Testis (tissue), 3 donors: ENCODE data around the gene TRIO. TPM values are rescaled to one million over a fixed set of nuclear protein-coding genes. Genes with fewer than 3 reads are reported as not detected.

Experiments used
- DNase-seq: peaks from one replicate; pipeline ENCODE4 v3.0.0-alpha.2; 2019
- H3K27ac ChIP-seq, 2 donors: fragments of 200-600 bp; sonication (generic); one replicate each; pipeline ENCODE4 v1.5.1; 2019
- H3K27me3 ChIP-seq: fragments of 200-600 bp; sonication (generic); one replicate; pipeline ENCODE4 v1.5.1; 2019
- H3K36me3 ChIP-seq: fragments of 200-600 bp; sonication (generic); one replicate; pipeline ENCODE4 v1.5.1; 2017; ENCODE audit warnings: low read depth; ENCODE audit errors: missing control alignments
- H3K4me1 ChIP-seq: fragments of 200-600 bp; sonication (generic); one replicate; pipeline ENCODE4 v1.5.1; 2019
- H3K4me3 ChIP-seq, 2 donors: fragments of 200-600 bp; sonication (generic); one replicate each; pipeline ENCODE4 v1.5.1; 2017 to 2019
- H3K9me3 ChIP-seq: fragments of 200-600 bp; sonication (generic); one replicate; pipeline ENCODE4 v1.5.1; 2017
- POLR2A ChIP-seq: fragments of 450-650 bp; IDR thresholded peaks from one replicate; pipeline ENCODE4 v1.6.1; 2017; ENCODE audit warnings: antibody characterized with exemption, mild to moderate bottlenecking, moderate library complexity
- WGBS, 2 donors: methylation state at CpG; one replicate each; pipeline ENCODE4 v1.1.5; 2018; 5-methylcytosine and 5-hydroxymethylcytosine counted together
- intact Hi-C: fragments of 100-400 bp; cut with DNase I; formaldehyde crosslinking; loops from one replicate; pipeline ENCODE4 v1.15.1; 2023; ENCODE audit warnings: low total_unique reads
- polyA plus RNA-seq: library from polyadenylated mRNA; stranded (reverse); fragments of 350-450 nt; fragmentation: Illumina TruSeq; extraction: RNeasy Lipid Tissue Mini Kit (QIAGEN cat#74804); gene quantifications from one replicate; pipeline ENCODE4 v1.2.3, GENCODE V29; 2014; ENCODE audit warnings: low read depth, low replicate concordance; ENCODE audit not compliant: insufficient read depth
- total RNA-seq, 2 donors: library from RNA; depleted of rRNA; stranded (reverse); fragments of >200 nt; gene quantifications; one replicate each; pipeline ENCODE4 v1.2.3, GENCODE V29; 2016
- TF ChIP-seq, protein P1 (sequence below), 3 experiments: fragments of 450-650 bp in 2 of 3; fragments of 200-600 bp in 1 of 3; sonication (generic) in 1 of 3; IDR thresholded peaks; one replicate each; pipeline ENCODE4 v1.5.1; 2016 to 2019; ENCODE audit warnings: antibody characterized with exemption in 3 of 3, mild to moderate bottlenecking in 2 of 3, moderate library complexity in 1 of 3

Gene TRIO
- total and polyA plus RNA-seq, 3 donors from 2014 or later: 47.2 to 295 (median 249) TPM

DNA sequence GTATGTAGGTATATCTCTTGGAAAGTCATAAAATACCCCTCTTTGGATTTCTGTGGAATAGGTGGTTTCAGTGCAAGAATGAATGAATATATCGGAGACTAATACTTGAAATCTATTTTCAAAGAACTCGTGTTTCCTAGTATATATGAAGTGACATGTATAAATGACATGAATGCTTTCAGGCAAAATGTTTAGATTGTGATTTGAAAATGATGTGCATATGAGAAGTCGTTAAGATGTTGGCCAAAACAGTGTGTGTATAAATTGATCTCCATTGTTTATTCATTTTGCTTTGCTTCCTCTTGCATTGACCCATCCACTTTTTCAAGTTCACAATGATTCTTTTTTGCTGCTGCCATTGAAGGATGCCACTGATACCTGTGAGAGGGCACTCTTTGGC, 8.3 kb downstream of the TRIO start:
- intact Hi-C loops: no loop called here
- 80 to 86% methylated on average over 3 of the region's 3 CpGs for WGBS, 2 donors
- no peak overlapping the region for H3K27ac ChIP-seq
- no peaks in the 10 kb centered on the region for H3K36me3 ChIP-seq
- H3K9me3 ChIP-seq: no peaks in the 10 kb centered on the region
- H3K27me3 ChIP-seq: no peaks in the 10 kb centered on the region
- H3K4me3 ChIP-seq: no peak overlapping the region
- DNase-seq: no peak
- TF ChIP-seq, protein P1, sequence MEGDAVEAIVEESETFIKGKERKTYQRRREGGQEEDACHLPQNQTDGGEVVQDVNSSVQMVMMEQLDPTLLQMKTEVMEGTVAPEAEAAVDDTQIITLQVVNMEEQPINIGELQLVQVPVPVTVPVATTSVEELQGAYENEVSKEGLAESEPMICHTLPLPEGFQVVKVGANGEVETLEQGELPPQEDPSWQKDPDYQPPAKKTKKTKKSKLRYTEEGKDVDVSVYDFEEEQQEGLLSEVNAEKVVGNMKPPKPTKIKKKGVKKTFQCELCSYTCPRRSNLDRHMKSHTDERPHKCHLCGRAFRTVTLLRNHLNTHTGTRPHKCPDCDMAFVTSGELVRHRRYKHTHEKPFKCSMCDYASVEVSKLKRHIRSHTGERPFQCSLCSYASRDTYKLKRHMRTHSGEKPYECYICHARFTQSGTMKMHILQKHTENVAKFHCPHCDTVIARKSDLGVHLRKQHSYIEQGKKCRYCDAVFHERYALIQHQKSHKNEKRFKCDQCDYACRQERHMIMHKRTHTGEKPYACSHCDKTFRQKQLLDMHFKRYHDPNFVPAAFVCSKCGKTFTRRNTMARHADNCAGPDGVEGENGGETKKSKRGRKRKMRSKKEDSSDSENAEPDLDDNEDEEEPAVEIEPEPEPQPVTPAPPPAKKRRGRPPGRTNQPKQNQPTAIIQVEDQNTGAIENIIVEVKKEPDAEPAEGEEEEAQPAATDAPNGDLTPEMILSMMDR (IDR thresholded peaks at IDR 0.05): no peak
- TF ChIP-seq POLR2A: no peak
- H3K4me1 ChIP-seq: peaks cover 29% of the 10 kb centered on the region

DNA sequence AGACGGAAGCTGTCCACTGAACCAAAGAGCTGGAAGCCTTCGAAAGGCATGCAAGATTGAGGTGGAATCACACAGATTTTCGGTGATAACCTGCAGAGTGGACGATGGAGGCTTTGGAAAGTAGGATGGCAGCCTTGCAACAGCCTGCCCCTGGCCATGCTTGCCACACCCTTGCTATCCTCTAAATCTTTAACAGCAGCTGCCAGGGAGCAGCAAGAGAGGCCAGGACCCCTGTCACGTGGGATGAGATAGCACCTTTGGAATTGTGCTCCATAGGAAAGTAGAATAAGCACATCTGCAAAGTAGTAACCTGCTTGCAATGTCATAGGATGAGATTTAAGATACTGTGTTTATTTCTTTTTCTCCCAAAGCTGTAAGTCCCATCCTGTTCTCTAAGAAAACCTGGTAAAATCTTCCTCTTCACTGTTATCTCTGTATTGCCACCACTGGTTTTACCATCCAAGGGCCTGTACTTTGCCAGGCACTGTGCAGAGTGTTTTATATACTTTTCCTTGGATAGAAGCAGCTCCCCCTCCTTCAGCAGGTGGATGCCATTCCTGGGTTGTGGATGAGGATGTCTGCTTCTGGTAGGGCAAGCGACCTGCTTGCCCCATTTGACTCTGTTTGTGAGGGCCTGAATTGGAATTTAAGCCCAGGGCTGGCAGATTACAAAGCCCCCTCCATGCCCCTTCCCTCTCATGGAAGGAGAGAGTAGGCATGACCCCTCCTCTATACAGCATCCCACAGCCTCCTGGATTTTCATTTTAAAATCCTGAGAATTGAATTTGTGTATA, 10.1 kb downstream of the TRIO start:
- Histone ChIP-seq H3K4me3 (no peak overlapping the region), H3K27ac (no peak overlapping the region), H3K4me1 (peaks cover 16% of the 10 kb centered on the region), H3K36me3 (no peaks in the 10 kb centered on the region), H3K9me3 (no peaks in the 10 kb centered on the region), H3K27me3 (no peaks in the 10 kb centered on the region)
- TF ChIP-seq POLR2A: no peak
- TF ChIP-seq, protein P1 (IDR thresholded peaks at IDR 0.05): no peak
- DNase-seq: no peak
- WGBS, 2 donors: 78 to 84% methylated on average over 6 of the region's 6 CpGs
- intact Hi-C loops: no loop called here

DNA sequence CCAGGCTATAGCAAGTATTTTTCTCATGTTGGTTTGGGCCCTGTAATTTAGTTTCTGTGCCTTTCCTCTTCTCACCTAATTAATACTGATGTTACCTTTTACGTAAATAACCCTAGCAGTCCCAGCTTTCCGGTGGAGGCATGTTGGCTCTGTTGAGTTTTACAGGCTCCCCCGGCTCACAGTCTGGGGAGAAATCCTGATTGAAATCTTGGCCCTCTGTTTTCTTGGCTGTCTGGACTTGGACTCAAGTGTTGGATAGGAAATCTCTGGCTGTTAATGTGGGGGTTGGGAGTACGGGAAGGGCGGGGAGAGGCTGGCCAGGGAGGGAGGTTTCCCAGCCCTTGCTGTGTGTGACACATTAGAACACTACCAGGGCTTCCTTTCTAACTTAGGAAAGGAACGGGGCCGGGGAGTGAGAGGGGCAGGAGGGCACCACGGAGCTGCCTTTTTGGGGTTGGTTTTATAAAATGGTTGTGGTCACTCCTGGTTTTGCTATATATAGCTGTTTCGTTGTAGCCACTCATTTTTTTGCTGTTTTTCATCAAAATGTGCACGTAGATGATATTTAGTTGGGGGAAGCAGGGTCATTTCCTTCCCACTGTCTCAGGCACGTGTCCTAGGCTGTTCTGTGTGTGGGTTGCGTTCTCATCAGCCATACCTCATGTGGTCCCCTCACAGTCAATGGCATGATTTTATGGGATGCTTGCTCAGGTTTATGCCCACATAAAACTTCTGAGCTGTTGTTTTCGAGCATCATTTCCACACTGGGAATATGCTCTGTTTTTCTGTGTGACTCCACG, 11.0 kb downstream of the TRIO start:
- Histone ChIP-seq H3K9me3 (no peaks in the 10 kb centered on the region), H3K36me3 (no peaks in the 10 kb centered on the region), H3K4me1 (peaks cover 16% of the 10 kb centered on the region), H3K27ac (no peak overlapping the region), H3K4me3 (no peak overlapping the region), H3K27me3 (no peaks in the 10 kb centered on the region)
- intact Hi-C loops: no loop called here
- TF ChIP-seq, protein P1 (IDR thresholded peaks at IDR 0.05): no peak
- no peak for TF ChIP-seq POLR2A
- 31 to 37% methylated on average over 14 of the region's 14 CpGs for WGBS, 2 donors
- DNase-seq: peak; percentile 50

DNA sequence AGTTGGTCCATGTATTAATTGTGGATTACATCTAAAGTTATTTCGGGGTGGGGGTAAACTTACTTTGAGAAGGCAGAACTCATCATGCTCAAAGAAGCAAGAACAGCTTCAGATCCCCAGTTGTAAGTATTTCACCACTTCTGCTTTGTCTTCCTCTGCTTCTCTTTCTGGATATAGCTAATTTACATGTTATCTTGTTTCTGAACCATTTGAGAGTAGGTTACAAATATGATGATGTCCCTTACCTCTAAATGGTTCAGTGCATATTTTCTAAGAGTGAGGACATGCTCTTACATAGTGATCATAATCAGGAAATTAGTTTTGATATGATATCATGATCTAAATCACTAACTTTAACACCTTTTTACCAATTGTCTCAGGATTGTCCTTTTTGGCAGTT, 11.9 kb downstream of the TRIO start:
- intact Hi-C loops: no loop called here
- Histone ChIP-seq H3K4me3 (no peak overlapping the region), H3K9me3 (no peaks in the 10 kb centered on the region), H3K36me3 (no peaks in the 10 kb centered on the region), H3K4me1 (peaks cover 16% of the 10 kb centered on the region), H3K27me3 (no peaks in the 10 kb centered on the region), H3K27ac (no peak overlapping the region)
- TF ChIP-seq POLR2A: no peak
- TF ChIP-seq, protein P1 (IDR thresholded peaks at IDR 0.05): no peak
- 88 to 93% methylated on average over 1 of the region's 1 CpG for WGBS, 2 donors
- no peak for DNase-seq
